HL-60 (cell line): ENCODE data around the gene MPRIP.

Source experiments
- GABPA ChIP-seq: IDR thresholded peaks from 2 replicates; pipeline ENCODE4 v1.6.1; 2012; ENCODE audit warnings: low read depth
- POLR2AphosphoS5 ChIP-seq: IDR thresholded peaks from 2 replicates; pipeline ENCODE4 v1.6.1; 2012; ENCODE audit warnings: low read depth
- SPI1 ChIP-seq: IDR thresholded peaks from 2 replicates; pipeline ENCODE4 v1.6.1; 2012; ENCODE audit warnings: low read depth, mild to moderate bottlenecking, borderline replicate concordance
- TF ChIP-seq, protein P1 (sequence below): IDR thresholded peaks from one replicate; pipeline ENCODE4 v1.5.1; 2011; ENCODE audit warnings: low read length, control low read depth, inconsistent platforms; ENCODE audit not compliant: insufficient read depth
- TF ChIP-seq, protein P2 (sequence below): IDR thresholded peaks from 2 replicates; pipeline ENCODE4 v1.6.1; 2012; ENCODE audit warnings: low read depth; ENCODE audit not compliant: insufficient replicate concordance

DNA sequence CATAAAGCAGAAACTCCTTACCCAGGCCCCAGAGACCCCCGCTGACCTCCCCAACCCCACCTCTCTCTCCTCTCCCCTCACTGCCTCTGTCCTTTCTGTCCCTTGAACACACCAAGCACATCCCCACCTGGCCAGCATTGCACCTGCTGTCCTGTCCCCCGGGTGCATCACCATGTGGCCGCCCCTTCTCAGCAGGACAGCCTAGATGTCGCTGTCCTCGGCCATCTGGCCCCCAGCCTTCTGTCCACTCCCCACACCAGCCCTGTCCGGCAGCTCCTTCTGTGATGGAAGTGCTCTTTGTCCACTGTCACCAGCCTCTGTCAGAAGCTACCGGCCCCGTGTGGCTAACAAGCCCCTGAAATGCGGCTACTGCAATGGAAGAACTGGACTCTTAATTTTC lies 12.3 kb upstream of the MPRIP start:
- TF ChIP-seq, protein P1, sequence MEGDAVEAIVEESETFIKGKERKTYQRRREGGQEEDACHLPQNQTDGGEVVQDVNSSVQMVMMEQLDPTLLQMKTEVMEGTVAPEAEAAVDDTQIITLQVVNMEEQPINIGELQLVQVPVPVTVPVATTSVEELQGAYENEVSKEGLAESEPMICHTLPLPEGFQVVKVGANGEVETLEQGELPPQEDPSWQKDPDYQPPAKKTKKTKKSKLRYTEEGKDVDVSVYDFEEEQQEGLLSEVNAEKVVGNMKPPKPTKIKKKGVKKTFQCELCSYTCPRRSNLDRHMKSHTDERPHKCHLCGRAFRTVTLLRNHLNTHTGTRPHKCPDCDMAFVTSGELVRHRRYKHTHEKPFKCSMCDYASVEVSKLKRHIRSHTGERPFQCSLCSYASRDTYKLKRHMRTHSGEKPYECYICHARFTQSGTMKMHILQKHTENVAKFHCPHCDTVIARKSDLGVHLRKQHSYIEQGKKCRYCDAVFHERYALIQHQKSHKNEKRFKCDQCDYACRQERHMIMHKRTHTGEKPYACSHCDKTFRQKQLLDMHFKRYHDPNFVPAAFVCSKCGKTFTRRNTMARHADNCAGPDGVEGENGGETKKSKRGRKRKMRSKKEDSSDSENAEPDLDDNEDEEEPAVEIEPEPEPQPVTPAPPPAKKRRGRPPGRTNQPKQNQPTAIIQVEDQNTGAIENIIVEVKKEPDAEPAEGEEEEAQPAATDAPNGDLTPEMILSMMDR = no peak
- no peak for TF ChIP-seq POLR2AphosphoS5
- TF ChIP-seq, protein P2, sequence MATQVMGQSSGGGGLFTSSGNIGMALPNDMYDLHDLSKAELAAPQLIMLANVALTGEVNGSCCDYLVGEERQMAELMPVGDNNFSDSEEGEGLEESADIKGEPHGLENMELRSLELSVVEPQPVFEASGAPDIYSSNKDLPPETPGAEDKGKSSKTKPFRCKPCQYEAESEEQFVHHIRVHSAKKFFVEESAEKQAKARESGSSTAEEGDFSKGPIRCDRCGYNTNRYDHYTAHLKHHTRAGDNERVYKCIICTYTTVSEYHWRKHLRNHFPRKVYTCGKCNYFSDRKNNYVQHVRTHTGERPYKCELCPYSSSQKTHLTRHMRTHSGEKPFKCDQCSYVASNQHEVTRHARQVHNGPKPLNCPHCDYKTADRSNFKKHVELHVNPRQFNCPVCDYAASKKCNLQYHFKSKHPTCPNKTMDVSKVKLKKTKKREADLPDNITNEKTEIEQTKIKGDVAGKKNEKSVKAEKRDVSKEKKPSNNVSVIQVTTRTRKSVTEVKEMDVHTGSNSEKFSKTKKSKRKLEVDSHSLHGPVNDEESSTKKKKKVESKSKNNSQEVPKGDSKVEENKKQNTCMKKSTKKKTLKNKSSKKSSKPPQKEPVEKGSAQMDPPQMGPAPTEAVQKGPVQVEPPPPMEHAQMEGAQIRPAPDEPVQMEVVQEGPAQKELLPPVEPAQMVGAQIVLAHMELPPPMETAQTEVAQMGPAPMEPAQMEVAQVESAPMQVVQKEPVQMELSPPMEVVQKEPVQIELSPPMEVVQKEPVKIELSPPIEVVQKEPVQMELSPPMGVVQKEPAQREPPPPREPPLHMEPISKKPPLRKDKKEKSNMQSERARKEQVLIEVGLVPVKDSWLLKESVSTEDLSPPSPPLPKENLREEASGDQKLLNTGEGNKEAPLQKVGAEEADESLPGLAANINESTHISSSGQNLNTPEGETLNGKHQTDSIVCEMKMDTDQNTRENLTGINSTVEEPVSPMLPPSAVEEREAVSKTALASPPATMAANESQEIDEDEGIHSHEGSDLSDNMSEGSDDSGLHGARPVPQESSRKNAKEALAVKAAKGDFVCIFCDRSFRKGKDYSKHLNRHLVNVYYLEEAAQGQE = no peak
- no peak for TF ChIP-seq GABPA
- no peak for TF ChIP-seq SPI1
